NCI-H1930 (cell line): Measurements from ENCODE around the gene PCDHGA3.
"Not testable (repeated sequence)": the region's sequence is repeated elsewhere in the genome, so short reads cannot be mapped to it uniquely, and the experiment has no call there.

Source experiments
- DNase-seq, 2 experiments: peaks; one replicate each; lab custom pipeline; 2025; lab: John Stamatoyannopoulos, UW

Gene PCDHGA3

DNA sequence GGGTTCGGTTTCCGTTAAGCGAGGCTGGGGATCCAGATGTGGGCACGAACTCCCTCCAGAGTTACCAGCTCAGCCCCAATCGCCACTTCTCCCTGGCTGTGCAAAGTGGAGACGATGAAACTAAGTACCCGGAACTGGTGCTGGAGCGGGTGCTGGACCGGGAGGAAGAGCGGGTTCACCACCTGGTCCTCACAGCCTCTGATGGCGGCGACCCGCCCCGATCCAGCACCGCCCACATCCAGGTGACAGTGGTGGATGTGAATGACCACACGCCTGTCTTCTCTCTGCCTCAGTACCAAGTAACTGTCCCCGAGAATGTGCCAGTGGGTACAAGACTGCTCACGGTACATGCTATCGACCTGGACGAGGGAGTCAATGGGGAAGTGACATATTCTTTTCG lies 39.7 kb downstream of the PCDHGA3 start:
- no peak for DNase-seq

DNA sequence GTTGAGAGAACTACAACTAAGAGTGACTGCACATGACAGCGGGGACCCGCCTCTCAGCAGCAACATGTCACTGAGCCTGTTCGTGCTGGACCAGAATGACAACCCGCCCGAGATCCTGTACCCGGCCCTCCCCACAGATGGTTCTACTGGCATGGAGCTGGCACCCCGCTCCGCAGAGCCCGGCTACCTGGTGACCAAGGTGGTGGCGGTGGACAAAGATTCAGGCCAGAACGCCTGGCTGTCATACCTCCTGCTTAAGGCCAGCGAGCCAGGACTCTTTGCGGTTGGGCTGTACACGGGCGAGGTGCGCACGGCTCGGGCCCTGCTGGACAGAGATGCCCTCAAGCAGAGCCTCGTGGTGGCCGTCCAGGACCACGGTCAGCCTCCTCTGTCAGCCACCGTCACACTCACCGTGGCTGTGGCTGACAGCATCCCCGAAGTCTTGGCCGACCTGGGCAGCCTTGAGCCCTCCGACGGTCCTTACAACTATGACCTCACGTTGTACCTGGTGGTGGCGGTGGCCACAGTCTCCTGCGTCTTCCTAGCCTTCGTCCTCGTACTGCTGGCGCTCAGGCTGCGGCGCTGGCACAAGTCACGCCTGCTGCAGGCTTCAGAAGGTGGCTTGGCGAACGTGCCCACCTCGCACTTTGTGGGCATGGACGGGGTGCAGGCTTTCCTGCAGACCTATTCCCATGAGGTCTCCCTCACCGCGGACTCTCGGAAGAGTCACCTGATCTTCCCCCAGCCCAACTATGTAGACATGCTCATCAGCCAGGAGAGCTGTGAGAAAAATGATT lies 41.0 kb downstream of the PCDHGA3 start:
- no peak for DNase-seq

DNA sequence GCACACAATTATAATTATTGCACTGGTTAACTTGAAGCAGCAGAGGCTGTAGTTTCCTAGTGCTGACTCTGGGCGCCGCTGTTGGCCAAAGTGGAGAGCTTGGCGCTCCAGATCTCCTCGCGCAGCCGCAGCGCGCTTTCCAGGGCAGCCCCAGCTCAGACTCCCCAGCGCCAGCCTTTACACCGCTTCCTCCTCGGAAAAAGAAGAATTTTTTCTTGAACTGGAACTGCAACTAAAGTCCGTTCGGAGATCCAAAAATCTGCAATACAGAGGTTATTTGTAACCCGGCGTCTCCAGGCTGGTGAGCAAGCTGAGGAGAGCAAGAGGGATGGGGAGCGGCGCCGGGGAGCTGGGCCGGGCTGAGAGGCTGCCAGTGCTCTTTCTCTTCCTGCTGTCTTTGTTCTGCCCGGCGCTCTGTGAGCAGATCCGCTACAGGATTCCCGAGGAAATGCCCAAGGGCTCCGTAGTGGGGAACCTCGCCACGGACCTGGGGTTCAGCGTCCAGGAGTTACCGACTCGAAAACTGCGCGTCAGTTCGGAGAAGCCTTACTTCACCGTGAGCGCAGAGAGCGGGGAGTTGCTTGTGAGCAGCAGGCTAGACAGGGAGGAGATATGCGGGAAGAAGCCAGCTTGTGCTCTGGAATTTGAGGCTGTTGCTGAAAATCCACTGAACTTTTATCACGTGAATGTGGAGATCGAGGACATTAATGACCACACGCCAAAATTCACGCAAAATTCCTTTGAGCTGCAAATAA lies 44.1 kb downstream of the PCDHGA3 start, which contains the start of gene PCDHGB4:
Gene PCDHGB4, plus strand, starts transcription at position 142 of the 755 bp plus-strand sequence. Its CDS starts 187 bp downstream, at position 329.
- not testable (repeated sequence) for DNase-seq

DNA sequence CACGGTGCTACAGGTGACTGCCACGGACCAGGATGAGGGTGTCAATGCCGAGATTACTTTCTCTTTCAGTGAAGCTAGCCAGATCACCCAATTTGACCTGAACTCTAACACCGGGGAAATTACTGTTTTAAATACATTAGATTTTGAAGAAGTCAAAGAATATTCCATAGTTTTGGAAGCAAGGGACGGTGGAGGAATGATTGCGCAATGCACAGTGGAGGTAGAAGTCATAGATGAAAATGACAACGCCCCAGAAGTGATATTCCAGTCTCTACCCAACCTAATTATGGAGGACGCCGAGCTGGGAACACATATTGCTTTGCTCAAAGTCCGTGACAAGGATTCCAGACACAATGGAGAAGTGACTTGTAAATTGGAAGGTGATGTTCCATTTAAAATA lies 45.0 kb downstream of the PCDHGA3 start:
- DNase-seq, result no peak

DNA sequence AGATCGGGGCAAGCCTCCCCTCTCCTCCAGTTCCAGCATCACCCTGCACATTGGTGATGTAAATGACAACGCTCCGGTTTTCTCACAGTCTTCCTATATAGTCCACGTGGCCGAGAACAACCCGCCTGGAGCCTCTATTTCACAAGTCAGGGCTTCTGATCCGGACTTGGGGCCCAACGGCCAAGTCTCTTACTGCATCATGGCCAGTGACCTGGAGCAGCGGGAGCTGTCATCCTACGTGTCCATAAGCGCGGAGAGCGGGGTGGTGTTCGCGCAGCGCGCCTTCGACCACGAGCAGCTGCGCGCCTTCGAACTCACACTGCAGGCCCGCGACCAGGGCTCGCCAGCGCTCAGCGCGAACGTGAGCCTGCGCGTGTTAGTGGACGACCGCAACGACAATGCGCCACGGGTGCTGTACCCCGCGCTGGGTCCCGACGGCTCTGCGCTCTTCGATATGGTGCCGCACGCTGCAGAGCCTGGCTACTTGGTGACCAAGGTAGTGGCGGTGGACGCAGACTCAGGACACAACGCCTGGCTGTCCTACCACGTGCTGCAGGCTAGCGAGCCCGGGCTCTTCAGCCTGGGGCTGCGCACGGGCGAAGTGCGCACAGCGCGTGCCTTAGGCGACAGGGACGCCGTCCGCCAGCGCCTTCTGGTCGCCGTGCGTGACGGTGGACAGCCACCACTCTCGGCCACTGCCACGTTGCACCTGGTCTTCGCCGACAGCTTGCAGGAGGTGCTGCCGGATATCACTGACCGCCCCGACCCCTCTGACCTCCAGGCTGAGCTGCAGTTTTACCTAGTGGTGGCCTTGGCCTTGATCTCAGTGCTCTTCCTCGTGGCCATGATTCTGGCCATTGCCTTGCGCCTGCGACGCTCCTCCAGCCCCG lies 45.8 kb downstream of the PCDHGA3 start:
- no peak for DNase-seq

DNA sequence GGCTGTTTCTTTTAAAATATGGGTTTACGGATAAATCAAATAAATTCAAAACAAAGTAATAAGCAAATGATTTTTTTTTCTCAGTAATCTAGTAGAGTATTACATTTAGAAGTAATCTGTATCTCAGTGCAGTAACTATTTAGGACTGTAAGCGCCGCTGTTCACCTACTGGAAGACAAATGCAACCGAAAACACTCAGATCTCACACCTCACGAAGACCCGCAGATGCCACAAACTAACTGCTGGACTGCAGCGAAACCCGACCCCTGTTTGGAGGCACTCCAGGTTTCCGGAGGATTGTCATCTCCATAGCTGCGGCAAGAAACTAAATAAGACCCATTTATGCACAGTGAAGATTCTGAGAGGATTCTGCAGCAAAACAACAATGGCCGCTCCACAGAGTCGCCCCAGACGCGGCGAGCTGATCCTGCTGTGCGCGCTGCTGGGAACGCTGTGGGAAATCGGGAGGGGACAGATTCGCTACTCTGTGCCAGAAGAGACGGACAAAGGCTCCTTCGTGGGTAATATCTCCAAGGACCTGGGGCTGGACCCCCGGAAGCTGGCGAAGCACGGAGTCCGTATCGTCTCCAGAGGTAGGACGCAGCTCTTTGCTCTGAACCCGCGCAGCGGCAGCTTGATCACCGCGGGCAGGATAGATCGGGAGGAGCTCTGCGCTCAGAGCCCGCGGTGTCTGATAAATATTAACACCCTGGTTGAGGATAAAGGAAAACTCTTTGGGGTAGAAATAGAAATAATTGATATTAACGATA lies 49.0 kb downstream of the PCDHGA3 start, which contains the start of gene PCDHGA8:
Gene PCDHGA8, plus strand, starts transcription at position 205 of the 770 bp plus-strand sequence. Its CDS starts 181 bp downstream, at position 386.
- no peak for DNase-seq

DNA sequence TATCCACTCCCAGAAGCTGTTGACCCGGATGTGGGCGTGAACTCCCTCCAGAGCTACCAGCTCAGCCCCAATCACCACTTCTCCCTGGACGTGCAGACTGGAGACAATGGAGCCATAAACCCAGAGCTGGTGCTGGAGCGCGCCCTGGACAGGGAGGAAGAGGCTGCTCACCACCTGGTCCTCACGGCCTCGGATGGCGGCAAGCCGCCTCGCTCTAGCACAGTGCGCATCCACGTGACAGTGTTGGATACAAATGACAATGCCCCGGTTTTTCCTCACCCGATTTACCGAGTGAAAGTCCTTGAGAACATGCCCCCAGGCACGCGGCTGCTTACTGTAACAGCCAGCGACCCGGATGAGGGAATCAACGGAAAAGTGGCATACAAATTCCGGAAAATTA lies 49.6 kb downstream of the PCDHGA3 start:
- DNase-seq, result no peak

DNA sequence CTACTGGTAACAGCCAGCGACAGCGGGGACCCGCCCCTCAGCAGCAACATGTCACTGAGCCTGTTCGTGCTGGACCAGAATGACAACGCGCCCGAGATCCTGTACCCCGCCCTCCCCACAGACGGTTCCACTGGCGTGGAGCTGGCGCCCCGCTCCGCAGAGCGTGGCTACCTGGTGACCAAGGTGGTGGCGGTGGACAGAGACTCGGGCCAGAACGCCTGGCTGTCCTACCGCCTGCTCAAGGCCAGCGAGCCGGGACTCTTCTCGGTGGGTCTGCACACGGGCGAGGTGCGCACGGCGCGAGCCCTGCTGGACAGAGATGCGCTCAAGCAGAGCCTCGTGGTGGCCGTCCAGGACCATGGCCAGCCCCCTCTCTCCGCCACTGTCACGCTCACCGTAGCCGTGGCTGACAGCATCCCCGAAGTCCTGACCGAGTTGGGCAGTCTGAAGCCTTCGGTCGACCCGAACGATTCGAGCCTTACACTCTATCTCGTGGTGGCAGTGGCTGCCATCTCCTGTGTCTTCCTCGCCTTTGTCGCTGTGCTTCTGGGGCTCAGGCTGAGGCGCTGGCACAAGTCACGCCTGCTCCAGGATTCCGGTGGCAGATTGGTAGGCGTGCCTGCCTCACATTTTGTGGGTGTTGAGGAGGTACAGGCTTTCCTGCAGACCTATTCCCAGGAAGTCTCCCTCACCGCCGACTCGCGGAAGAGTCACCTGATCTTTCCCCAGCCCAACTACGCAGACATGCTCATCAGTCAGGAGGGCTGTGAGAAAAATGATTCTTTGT lies 51.0 kb downstream of the PCDHGA3 start:
- not testable (repeated sequence) for DNase-seq
